ENCODE results near the gene KCNQ4.

GRCh38 chr1:40766560-40766959, 17.0 kb upstream of the KCNQ4 start:
- TF ChIP-seq POLR2A (IDR thresholded peaks at IDR 0.05; ENCODE audit: low read length), result no peak
- TF ChIP-seq GATA1 (IDR thresholded peaks at IDR 0.05; ENCODE audit: low read depth, low read length), result no peak
